VCaP (cell line): ENCODE results near the gene JAG2.

Experiments used
- H3K27ac ChIP-seq: fragments of 450-650 bp; 2 replicates; pipeline ENCODE4 v1.5.1; 2017
- CTCF ChIP-seq: fragments of 450-650 bp; conservative IDR thresholded peaks from 2 replicates; pipeline ENCODE4 v1.5.1; 2017; ENCODE audit warnings: mild to moderate bottlenecking, moderate library complexity

Gene JAG2

DNA sequence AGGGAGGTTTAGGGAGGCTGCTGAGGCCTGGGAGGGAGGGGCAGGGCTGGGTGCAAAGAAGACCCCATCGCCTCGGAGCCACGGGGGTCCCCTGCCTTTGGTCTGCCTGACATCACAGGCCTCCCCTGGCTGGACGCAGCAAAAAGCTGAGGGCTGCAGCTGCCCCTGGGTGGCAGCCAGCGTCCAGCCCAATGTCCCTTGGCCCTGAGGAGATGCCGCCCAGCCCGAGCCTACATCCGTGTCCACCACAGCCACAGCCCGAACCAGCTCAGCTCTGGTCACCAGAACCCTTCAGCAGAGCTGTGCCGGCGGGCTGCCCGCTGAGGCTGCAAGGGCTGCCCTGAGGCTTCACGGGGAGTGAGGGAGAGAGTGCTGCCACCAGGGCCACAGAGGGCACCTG, 10.6 kb upstream of the JAG2 start:
- H3K27ac ChIP-seq: no peak overlapping the region; the same call in 1 of the 2 replicates
- TF ChIP-seq CTCF: no peak

DNA sequence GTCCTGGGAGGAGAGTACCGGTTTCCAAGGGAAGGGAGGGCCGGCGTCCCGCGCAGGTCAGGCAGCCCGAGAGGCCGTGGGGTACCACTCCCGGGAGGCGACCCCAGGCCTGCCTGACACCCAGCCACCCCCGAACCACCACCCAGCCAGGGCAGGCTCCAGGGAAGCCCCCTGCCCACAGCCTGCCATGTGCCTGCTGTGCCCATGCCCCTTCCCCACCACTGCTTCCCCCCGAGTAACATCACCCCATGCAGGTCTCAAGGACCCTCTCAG, 10.2 kb upstream of the JAG2 start:
- H3K27ac ChIP-seq: no peak overlapping the region
- TF ChIP-seq CTCF: no peak

DNA sequence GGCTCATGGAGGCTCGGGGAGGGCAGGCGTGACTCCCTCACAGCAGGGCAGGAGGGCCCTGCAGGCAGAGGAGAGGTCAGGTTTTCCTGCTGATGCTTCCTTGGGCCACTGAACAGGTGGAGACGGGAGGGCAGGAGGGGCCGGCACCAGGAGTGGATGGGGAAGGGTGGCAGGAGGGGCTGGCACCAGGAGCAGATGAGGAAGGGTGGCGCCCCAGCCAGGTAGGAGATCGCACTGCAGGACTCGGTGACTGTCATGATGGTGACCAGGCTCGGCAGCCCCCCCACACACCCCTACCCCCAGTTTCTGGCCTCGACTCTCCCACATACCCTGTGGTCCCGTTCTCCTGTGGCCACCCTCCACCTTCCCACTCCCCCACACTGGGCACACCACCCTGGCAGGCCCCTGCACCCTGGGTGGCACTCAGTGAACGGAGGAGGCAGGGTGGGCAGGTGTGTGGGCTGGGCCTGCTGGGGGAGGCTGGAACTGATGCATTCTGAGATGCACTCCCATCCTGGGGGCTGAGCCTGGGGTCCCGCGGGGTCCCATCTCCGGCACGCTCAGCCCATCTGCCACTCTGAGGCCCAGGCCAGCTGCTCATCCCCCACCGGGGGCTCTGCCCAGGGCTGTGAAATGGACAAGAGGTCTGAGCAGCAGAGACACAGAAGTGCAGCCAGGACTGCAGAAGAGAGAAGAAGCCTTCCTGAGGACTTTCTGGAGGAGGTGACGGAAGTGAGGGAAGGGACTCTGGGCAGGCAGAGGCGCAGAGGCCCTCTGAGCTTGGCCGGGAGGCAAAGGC, 9.7 kb upstream of the JAG2 start:
- no peak overlapping the region for H3K27ac ChIP-seq
- no peak for TF ChIP-seq CTCF

DNA sequence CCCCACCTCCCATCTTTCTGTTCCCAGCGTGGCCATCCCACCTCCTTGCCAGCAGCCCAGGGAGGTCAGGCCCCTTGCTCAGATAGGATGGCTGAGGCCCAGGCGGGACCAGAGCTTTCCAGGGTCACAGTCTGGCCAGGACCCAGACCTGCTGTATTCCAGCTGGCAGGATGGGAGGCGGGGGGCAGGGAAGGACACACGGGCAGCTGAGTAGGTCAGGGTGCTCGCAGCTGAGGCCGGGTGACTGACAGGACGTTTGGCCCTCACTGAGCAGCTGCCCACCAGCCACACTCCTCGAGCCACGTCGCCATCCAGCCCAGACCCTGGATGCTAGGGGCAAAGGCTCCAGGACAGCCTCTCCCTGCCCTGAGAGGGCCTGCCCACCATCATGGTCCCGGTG, 8.5 kb upstream of the JAG2 start:
- TF ChIP-seq CTCF: no peak
- H3K27ac ChIP-seq: no peak overlapping the region

GRCh38 chr14:105176513-105176912, 7.9 kb upstream of the JAG2 start:
- H3K27ac ChIP-seq: no peak overlapping the region
- TF ChIP-seq CTCF: no peak

- H3K27ac ChIP-seq: no peak overlapping the region
Measured at GRCh38 chr14:105173901-105174894, 5.6 kb upstream of the JAG2 start.

More at GRCh38 chr14:105173901-105174894, 5.6 kb upstream of the JAG2 start:
- TF ChIP-seq CTCF: no peak
